Dedifferentiated amniotic fluid mesenchymal stem cell (primary cell): ENCODE data around the gene SSH2.
"Not testable (repeated sequence)": the region's sequence is repeated elsewhere in the genome, so short reads cannot be mapped to it uniquely, and the experiment has no call there.

Experiments used
- DNase-seq: peaks from one replicate; pipeline ENCODE4 v3.0.0-alpha.2; 2016; ENCODE audit errors: extremely low spot score

SSH2 gene

DNA sequence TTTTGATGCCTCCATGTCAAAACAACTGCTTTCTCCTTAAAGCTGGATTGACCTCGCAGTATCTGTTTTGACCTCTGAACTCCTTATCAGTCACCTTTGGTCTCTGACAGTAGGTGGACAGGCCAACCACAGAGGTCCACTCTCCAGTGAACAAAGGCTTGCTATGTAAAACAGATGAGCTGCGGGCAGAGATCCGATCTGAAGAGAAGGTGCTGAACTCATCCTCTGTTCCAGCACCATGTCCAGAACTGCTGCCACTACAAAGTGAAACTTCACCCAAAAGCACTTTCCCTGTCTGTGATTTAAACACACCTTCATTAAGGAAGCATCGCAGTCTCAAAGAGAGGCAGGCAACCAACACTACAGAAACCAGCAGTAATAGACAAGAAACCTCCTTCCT is 190.0 kb downstream of the SSH2 start:
- DNase-seq: no peak

GRCh38 chr17:29734640-29735039 is 195.4 kb downstream of the SSH2 start:
- DNase-seq: no peak

- no peak for DNase-seq
Measured at GRCh38 chr17:29733166-29733565, 196.9 kb downstream of the SSH2 start.

DNA sequence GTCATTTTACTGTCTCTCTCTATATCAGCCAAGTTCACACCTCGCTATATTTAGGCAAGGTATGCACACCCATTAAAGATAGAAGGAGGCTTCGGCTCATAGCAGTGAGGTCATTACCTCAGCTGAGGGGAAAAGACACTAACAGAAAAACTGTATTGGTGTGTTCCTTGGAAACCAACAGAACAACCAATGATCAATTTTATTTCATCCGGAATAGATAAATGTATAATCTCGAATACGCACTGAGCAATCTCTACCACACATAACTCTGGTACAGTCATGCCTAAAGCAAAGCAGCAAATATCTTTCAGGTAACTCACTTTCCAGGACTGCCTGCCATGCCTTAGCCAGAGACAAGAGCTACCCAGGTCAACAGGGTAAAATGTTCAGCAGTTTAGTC is 197.4 kb downstream of the SSH2 start:
- no peak for DNase-seq

DNA sequence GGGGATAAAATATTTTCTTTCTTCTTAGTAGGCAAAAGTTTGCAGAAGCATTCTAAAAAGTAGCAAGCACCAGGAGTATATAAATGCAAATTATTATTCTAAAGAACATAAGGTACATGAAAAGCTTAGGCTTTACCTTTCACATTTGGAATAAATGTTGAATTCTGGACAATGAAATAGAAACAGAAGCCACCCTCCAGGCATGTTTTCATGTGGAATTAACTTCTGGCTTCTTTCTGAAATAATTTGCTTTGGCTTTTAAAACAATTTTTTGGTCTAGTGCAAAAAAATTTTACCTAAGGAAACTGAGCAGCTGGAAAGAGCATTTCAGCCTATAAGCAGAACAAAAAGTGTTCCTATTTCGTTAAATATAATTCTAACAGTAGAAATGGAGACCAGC is 197.8 kb downstream of the SSH2 start:
- no peak for DNase-seq

DNA sequence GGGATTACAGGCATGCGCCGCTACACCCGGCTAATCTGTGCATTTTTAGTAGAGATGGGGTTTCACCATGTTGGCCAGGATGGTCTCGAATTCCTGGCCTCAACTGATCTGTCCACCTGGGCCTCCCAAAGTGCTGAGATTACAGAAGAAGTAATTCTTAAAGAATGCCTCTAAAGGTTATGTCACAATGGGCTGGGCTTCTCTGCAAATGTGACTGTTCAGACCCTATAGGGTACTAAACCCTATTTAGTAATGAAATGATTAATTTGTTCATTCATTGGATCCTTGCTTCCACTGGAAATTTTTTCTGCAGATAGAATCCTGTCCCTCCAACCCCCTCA is 198.5 kb downstream of the SSH2 start:
- no peak for DNase-seq

- no peak for DNase-seq
Measured at GRCh38 chr17:29728490-29728889, 201.5 kb downstream of the SSH2 start.

DNA sequence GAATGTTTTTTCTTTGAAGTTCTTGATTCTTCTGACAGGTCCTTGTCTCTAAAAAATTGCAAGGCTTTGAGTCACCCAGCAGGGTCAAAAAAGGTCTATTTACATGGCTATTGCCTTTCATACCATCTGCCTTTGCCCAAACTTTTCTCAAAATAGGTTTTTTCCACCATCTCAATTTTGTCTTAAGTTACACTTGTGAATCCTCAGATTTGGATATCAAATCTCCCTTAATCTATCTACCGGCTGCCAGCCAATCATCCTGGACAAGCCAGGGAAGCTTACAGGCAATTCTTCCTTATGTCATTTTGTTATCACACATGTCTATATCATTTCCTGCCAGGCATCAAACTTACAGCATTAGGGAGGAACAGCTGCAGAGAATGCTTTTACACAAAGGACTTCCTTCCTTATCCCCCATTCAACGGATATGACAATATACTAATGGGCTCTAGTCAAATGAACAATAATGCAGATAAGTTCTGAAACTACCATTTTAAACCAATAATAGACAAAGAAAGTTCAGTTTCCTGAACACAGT is 203.2 kb downstream of the SSH2 start:
- no peak for DNase-seq

DNA sequence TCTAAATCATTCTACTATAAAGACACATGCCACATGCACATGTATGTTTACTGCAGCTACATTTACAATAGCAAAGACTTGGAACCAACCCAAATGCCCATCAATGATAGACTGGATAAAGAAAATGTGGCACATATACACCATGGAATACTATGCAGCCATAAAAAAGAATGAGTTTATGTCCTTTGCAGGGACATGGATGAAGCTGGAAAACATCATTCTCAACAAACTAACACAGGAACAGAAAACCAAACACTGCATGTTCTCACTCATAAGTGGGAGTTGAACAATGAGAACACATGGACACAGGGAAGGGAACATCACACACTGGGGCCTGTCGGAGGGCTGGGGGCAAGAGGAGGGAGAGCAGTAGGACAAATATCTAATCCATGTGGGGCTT is 204.6 kb downstream of the SSH2 start:
- DNase-seq: not testable (repeated sequence)

- no peak for DNase-seq
Measured at GRCh38 chr17:29723278-29724047, 206.6 kb downstream of the SSH2 start.

GRCh38 chr17:29722411-29723198 is 207.4 kb downstream of the SSH2 start:
- DNase-seq: peak; percentile 64

GRCh38 chr17:29720551-29720950 is 209.5 kb downstream of the SSH2 start:
- no peak for DNase-seq

GRCh38 chr17:29719469-29719868 is 210.6 kb downstream of the SSH2 start:
- no peak for DNase-seq

DNA sequence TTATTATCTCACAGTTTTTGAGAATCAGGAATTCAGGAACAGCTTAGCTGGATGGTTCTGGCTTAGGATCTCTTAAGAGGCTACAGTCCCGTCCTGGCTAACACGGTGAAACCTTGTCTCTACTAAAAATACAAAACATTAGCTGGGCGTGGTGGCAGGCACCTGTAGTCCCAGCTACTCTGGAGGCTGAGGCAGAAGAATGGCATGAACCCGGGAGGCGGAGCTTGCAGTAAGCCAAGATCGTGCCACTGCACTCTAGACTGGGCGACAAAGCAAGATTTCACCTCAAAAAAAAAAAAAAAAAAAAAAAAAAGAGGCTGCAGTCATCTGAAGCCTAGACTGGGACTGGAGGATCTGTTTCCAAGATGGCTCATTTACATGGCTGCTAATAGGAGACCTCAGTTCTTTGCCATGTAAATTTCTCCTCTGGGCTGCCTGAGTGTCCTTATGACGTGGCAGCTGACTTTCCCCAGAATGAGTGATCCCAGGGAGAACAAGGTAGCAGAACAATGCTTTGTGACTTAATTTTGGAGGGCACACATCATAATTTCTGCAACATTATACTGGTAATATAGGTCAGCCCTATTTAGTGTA is 211.5 kb downstream of the SSH2 start:
- no peak for DNase-seq

- no peak for DNase-seq
Measured at GRCh38 chr17:29717817-29718216, 212.2 kb downstream of the SSH2 start.

GRCh38 chr17:29716566-29716965 is 213.5 kb downstream of the SSH2 start:
- no peak for DNase-seq

GRCh38 chr17:29715680-29716079 is 214.3 kb downstream of the SSH2 start:
- DNase-seq: no peak

- no peak for DNase-seq
Measured at GRCh38 chr17:29714146-29714545, 215.9 kb downstream of the SSH2 start.

DNA sequence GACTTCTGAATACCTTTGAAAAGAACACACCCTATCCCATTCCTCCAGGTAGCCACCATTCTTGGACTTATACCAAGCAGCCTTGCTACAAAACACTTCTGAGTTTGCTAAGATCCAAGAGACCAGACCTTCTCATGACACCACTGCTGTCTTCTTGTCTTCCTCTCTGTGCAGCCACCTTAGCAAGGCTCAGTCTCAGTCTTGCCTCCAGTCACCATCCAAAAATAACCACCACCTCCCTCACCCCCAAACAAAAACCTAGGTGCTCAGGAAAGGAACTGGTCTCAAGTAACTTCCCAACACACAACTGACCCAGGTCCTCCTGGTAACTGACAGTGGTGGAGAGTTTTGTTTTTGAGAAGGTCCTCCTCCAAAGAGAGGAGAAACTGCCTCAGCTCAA is 216.4 kb downstream of the SSH2 start:
- no peak for DNase-seq

DNA sequence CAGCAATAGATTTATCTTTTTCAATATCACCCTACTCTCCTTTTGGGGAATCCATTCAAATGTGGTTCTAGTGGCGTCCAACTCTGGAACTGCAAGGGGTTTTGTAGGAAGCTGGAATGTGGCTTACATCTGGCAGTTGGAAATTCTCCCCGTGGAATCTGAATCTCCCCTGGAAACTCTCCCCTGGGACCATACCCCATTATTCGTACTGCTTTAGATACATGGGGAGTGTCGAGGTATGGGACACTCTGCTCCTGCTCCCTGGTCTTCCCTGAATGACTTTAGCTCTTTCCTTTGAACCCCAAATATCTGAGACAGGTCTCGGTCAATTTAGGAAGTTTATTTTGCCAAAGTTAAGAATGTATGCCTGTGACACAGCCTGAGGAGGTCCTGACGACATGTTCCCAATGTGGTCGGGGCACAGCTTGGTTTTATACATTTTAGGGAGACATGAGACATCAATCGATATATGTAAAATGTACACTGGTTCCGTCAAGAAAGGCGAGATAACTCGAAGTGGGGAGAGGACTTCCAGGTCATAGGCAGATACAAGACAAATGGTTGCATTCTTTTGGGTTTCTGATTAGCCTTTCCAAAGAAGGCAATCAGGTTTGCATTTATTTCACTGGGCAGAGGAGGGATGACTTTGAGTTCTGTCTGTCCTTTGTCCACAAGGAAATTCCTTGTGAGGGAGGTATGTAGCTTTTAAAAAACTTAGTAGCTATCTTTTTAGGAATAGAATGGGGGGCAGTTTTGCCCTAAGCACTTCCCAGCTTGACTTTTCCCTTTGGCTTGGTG is 218.2 kb downstream of the SSH2 start:
- DNase-seq: no peak

GRCh38 chr17:29710891-29711418 is 219.1 kb downstream of the SSH2 start:
- DNase-seq: no peak

DNA sequence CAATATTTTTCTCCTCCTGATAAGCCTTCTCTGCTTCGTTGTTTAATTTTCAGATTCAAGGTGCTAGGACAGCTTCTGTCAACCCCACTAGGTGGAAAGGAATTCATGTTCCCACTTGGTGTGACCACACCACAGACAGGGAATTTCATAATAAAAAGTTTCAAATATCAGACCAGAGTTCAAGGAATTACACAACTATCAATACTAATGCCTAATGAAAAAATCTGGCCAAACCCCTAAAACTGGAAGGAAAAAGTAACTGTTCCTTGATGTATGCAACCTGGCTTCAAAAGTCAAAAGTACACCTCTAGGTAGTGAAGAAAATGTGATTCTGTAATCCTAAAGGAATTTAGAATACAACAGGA is 219.5 kb downstream of the SSH2 start:
- DNase-seq: no peak
